H9 (cell line): ENCODE data around the gene ADAM19. TPM values are rescaled to one million over a fixed set of nuclear protein-coding genes. Genes with fewer than 3 reads are reported as not detected.

Source experiments
- DNase-seq: peaks from one replicate; pipeline ENCODE4 v3.0.0-alpha.2; 2017
- H2AFZ ChIP-seq: one replicate; pipeline ENCODE4 v1.6.1; 2013; ENCODE audit warnings: mild to moderate bottlenecking, low read length, control low read depth, moderate library complexity
- H2AK5ac ChIP-seq: 2 replicates; pipeline ENCODE4 v1.6.1; 2013; ENCODE audit warnings: low read length, control low read depth, mixed read lengths; ENCODE audit not compliant: insufficient read length
- H2BK120ac ChIP-seq: one replicate; pipeline ENCODE4 v1.6.1; 2013; ENCODE audit warnings: low read depth, mild to moderate bottlenecking, low read length, control low read depth, inconsistent platforms; ENCODE audit not compliant: poor library complexity, severe bottlenecking
- H2BK12ac ChIP-seq: 2 replicates; pipeline ENCODE4 v1.6.1; 2013; ENCODE audit warnings: low read length, control low read depth, mixed read lengths, low read depth; ENCODE audit not compliant: insufficient read length
- H2BK15ac ChIP-seq: 2 replicates; pipeline ENCODE4 v1.6.1; 2013; ENCODE audit warnings: low read depth, low read length, control low read depth
- H2BK20ac ChIP-seq: one replicate; pipeline ENCODE4 v1.6.1; 2013; ENCODE audit warnings: low read depth, mild to moderate bottlenecking, low read length, control low read depth, inconsistent platforms; ENCODE audit not compliant: poor library complexity, severe bottlenecking
- H2BK5ac ChIP-seq: 2 replicates; pipeline ENCODE4 v1.6.1; 2013; ENCODE audit warnings: low read length, control low read depth, mixed read lengths; ENCODE audit not compliant: insufficient read length
- H3K14ac ChIP-seq: 2 replicates; pipeline ENCODE4 v1.6.1; 2013; ENCODE audit warnings: low read length, control low read depth; ENCODE audit not compliant: insufficient read depth
- H3K18ac ChIP-seq: 2 replicates; pipeline ENCODE4 v1.6.1; 2013; ENCODE audit warnings: low read depth, mild to moderate bottlenecking, mixed read lengths, low read length, control low read depth; ENCODE audit not compliant: insufficient read length
- H3K23ac ChIP-seq: 2 replicates; pipeline ENCODE4 v1.6.1; 2013; ENCODE audit warnings: low read length, control low read depth, mixed read lengths, low read depth; ENCODE audit not compliant: insufficient read length
- H3K23me2 ChIP-seq: 2 replicates; pipeline ENCODE4 v1.6.1; 2013; ENCODE audit warnings: low read depth, mild to moderate bottlenecking, mixed read lengths, low read length, control low read depth; ENCODE audit not compliant: insufficient read length, poor library complexity, severe bottlenecking
- H3K27ac ChIP-seq: 2 replicates; pipeline ENCODE4 v1.5.1; 2013; ENCODE audit warnings: low read length, control low read depth, mixed read lengths, low read depth; ENCODE audit not compliant: insufficient read length
- H3K27me3 ChIP-seq: 2 replicates; pipeline ENCODE4 v1.6.1; 2013; ENCODE audit warnings: low read length, control low read depth, inconsistent platforms; ENCODE audit not compliant: insufficient read depth
- H3K4ac ChIP-seq: 2 replicates; pipeline ENCODE4 v1.6.1; 2013; ENCODE audit warnings: low read depth, mild to moderate bottlenecking, control low read depth, inconsistent platforms, low read length, moderate library complexity
- H3K4me1 ChIP-seq: 2 replicates; pipeline ENCODE4 v1.6.1; 2013; ENCODE audit warnings: low read length, control low read depth, inconsistent platforms; ENCODE audit not compliant: insufficient read depth
- H3K4me2 ChIP-seq: 2 replicates; pipeline ENCODE4 v1.6.1; 2013; ENCODE audit warnings: low read length, control low read depth, mixed read lengths; ENCODE audit not compliant: insufficient read length, insufficient read depth
- H3K56ac ChIP-seq: 2 replicates; pipeline ENCODE4 v1.6.1; 2013; ENCODE audit warnings: low read depth, mild to moderate bottlenecking, mixed read lengths, low read length, control low read depth; ENCODE audit not compliant: insufficient read length
- H3K79me1 ChIP-seq: 2 replicates; pipeline ENCODE4 v1.6.1; 2013; ENCODE audit warnings: low read depth, mild to moderate bottlenecking, moderate library complexity, low read length, control low read depth, inconsistent platforms; ENCODE audit not compliant: insufficient read depth, poor library complexity, severe bottlenecking
- H3K79me2 ChIP-seq: 2 replicates; pipeline ENCODE4 v1.6.1; 2013; ENCODE audit warnings: low read length, control low read depth, inconsistent platforms; ENCODE audit not compliant: insufficient read depth
- H3K9ac ChIP-seq: 2 replicates; pipeline ENCODE4 v1.6.1; 2013; ENCODE audit warnings: low read length, control low read depth, mixed read lengths; ENCODE audit not compliant: insufficient read length; ENCODE audit errors: extremely low read depth
- H3K9me3 ChIP-seq: one replicate; pipeline ENCODE4 v1.6.1; 2013; ENCODE audit warnings: low read depth, low read length, inconsistent platforms; ENCODE audit not compliant: control insufficient read depth
- H3T11ph ChIP-seq: one replicate; pipeline ENCODE4 v1.6.1; 2013; ENCODE audit warnings: mild to moderate bottlenecking, low read length, control low read depth, inconsistent platforms
- H4K20me1 ChIP-seq: one replicate; pipeline ENCODE4 v1.6.1; 2013; ENCODE audit not compliant: control insufficient read depth, insufficient read length, insufficient read depth
- H4K5ac ChIP-seq: 2 replicates; pipeline ENCODE4 v1.6.1; 2013; ENCODE audit warnings: low read depth, mild to moderate bottlenecking, mixed read lengths, low read length, control low read depth; ENCODE audit not compliant: insufficient read length
- H4K8ac ChIP-seq: replicated peaks from 2 replicates; pipeline ENCODE4 v1.6.1; 2013; ENCODE audit warnings: low read length, control low read depth, mixed read lengths, low read depth; ENCODE audit not compliant: insufficient read length
- H4K91ac ChIP-seq: 2 replicates; pipeline ENCODE4 v1.6.1; 2013; ENCODE audit warnings: low read depth, mild to moderate bottlenecking, moderate library complexity, mixed read lengths, low read length, control low read depth; ENCODE audit not compliant: insufficient read length
- H3K27ac Mint-ChIP-seq, 3 experiments: 2 replicates in 2 of 3; 3 replicates in 1 of 3; pipeline ENCODE4 v1.8.0; 2020 to 2021; ENCODE audit warnings: mixed read lengths in 3 of 3, mild to moderate bottlenecking in 1 of 3, moderate library complexity in 1 of 3
- H3K27me3 Mint-ChIP-seq: 2 replicates; pipeline ENCODE4 v1.8.0; 2021; ENCODE audit warnings: low read depth, mild to moderate bottlenecking, moderate library complexity, mixed read lengths
- H3K36me3 Mint-ChIP-seq, 3 experiments: 2 replicates in 2 of 3; 3 replicates in 1 of 3; pipeline ENCODE4 v1.8.0; 2020 to 2021; ENCODE audit warnings: low read depth in 3 of 3, mixed read lengths in 3 of 3; ENCODE audit not compliant: insufficient read depth in 1 of 3
- H3K4me1 Mint-ChIP-seq, 2 experiments: 2 replicates each; pipeline ENCODE4 v1.8.0; 2020; ENCODE audit warnings: mixed read lengths in 2 of 2
- H3K4me3 Mint-ChIP-seq, 2 experiments: 2 replicates in 1 of 2; 3 replicates in 1 of 2; pipeline ENCODE4 v1.8.0; 2020 to 2021; ENCODE audit warnings: mild to moderate bottlenecking in 2 of 2, mixed read lengths in 2 of 2, moderate library complexity in 1 of 2
- H3K9me3 Mint-ChIP-seq, 2 experiments: 2 replicates in 1 of 2; 3 replicates in 1 of 2; pipeline ENCODE4 v1.8.0; 2020; ENCODE audit warnings: mild to moderate bottlenecking in 2 of 2, mixed read lengths in 2 of 2, moderate library complexity in 1 of 2
- CTCF ChIP-seq: fragments of 200-600 bp; sonication (generic); conservative IDR thresholded peaks from 3 replicates; pipeline ENCODE4 v1.8.0; 2021; ENCODE audit warnings: antibody characterized with exemption, mild to moderate bottlenecking
- WGBS: extraction: QIAGEN DNeasy Blood & Tissue Kit; methylation state at CpG from one replicate; pipeline ENCODE4 v1.1.7; 2013; ENCODE audit warnings: missing lambda C conversion rate, low lambda C conversion rate, mixed read lengths; ENCODE audit not compliant: insufficient read length; ENCODE audit errors: extremely low coverage; 5-methylcytosine and 5-hydroxymethylcytosine counted together
- total RNA-seq: library from RNA; stranded (reverse); gene quantifications from 2 replicates; pipeline ENCODE4 v1.2.1, GENCODE V29; 2021

ADAM19 gene
- total RNA-seq, 1 experiment from 2014 or later = 9.9 TPM

- H3K27me3 ChIP-seq = no peaks in the 10 kb centered on the region
- no peak overlapping the region for H4K91ac ChIP-seq
- Mint-ChIP-seq H3K9me3 (no peaks in the 10 kb centered on the region), H3K36me3 (peaks cover 8 to 18% (median 9%) of the 10 kb centered on the region in 3 experiments; a peak in 6 of 7 replicates), H3K4me3 (no peak overlapping the region; a peak in 1 of 5 replicates), H3K27me3 (no peaks in the 10 kb centered on the region), H3K27ac (peak overlapping the region in 2 of 3 experiments; percentile 21 to 40; a peak in 3 of 7 replicates), H3K4me1 (peaks cover 23 to 29% of the 10 kb centered on the region in 2 experiments)
- no peak overlapping the region for H3K18ac ChIP-seq
- no CpG with 5 or more reads among the region's 13 CpGs for WGBS
- H4K20me1 ChIP-seq = no peaks in the 10 kb centered on the region
- H3K23ac ChIP-seq = no peak overlapping the region
- no peak overlapping the region for H3T11ph ChIP-seq
- H3K56ac ChIP-seq = no peak overlapping the region
- H4K5ac ChIP-seq = no peak overlapping the region
- H3K79me2 ChIP-seq = no peaks in the 10 kb centered on the region
- no peak overlapping the region for H2BK5ac ChIP-seq
- H3K23me2 ChIP-seq = no peaks in the 10 kb centered on the region
- H2AFZ ChIP-seq = no peak overlapping the region
- no peak for TF ChIP-seq CTCF
- no peak overlapping the region for H2BK120ac ChIP-seq
- H2BK12ac ChIP-seq = no peak overlapping the region
- no peak overlapping the region for H3K9ac ChIP-seq
- no peak for DNase-seq
- H2BK15ac ChIP-seq = no peak overlapping the region
- no peak overlapping the region for H2BK20ac ChIP-seq
- no peaks in the 10 kb centered on the region for H3K79me1 ChIP-seq
- H3K27ac ChIP-seq = no peak overlapping the region
- H2AK5ac ChIP-seq = no peak overlapping the region
- no peaks in the 10 kb centered on the region; the same call in 1 of the 2 replicates for H3K4me1 ChIP-seq
- no peak overlapping the region for H4K8ac ChIP-seq
- no peak overlapping the region for H3K14ac ChIP-seq
- H3K4me2 ChIP-seq = no peak overlapping the region
- H3K9me3 ChIP-seq = no peaks in the 10 kb centered on the region
- no peak overlapping the region for H3K4ac ChIP-seq
Measured at GRCh38 chr5:157563929-157564716, 11.5 kb downstream of the ADAM19 start.
